Measurements from ENCODE around the gene TLDC2.

The TLDC2 gene

DNA sequence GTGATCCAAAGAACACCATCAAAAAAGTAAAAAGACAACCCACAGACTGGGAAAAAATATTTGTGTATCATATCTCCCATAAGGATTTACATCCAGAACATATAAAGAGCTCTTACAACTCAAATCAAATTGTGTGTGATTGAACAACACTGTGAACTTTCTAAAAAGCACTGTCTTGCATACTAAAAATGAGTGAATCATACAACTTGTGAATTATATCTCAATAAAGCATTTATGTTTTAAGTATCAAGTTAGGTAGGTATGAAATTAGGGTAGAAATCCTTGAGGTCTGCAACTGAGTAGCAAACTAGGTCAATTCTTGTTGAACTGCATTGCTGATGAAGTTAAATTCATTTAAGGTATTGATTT, 61.4 kb downstream of the TLDC2 start:
- ChIA-PET CTCF (no interaction called here), POLR2A (no interaction called here)
- DNase-seq (ENCODE audit: extremely low spot score): no peak
- no peak for TF ChIP-seq SUZ12 (IDR thresholded peaks at IDR 0.05)
- no peak for TF ChIP-seq TARDBP (IDR thresholded peaks at IDR 0.05)
- TF ChIP-seq ARNT (IDR thresholded peaks at IDR 0.05): no peak
- TF ChIP-seq FOXM1 (IDR thresholded peaks at IDR 0.05; ENCODE audit: borderline replicate concordance): no peak
- TF ChIP-seq CTBP1 (IDR thresholded peaks at IDR 0.05; ENCODE audit: borderline replicate concordance): no peak
- no peak for TF ChIP-seq BHLHE40 (IDR thresholded peaks at IDR 0.05; ENCODE audit: borderline replicate concordance)
- no peak for TF ChIP-seq ZNF384 (IDR thresholded peaks at IDR 0.05)
- TF ChIP-seq FOXK2 (IDR thresholded peaks at IDR 0.05): no peak
- no peak for TF ChIP-seq HDGF (IDR thresholded peaks at IDR 0.05; ENCODE audit: borderline replicate concordance)
- TF ChIP-seq, protein P1, sequence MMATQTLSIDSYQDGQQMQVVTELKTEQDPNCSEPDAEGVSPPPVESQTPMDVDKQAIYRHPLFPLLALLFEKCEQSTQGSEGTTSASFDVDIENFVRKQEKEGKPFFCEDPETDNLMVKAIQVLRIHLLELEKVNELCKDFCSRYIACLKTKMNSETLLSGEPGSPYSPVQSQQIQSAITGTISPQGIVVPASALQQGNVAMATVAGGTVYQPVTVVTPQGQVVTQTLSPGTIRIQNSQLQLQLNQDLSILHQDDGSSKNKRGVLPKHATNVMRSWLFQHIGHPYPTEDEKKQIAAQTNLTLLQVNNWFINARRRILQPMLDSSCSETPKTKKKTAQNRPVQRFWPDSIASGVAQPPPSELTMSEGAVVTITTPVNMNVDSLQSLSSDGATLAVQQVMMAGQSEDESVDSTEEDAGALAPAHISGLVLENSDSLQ (IDR thresholded peaks at IDR 0.05): no peak
- TF ChIP-seq SP1 (IDR thresholded peaks at IDR 0.05): no peak
- TF ChIP-seq ELF4 (IDR thresholded peaks at IDR 0.05): no peak
- no peak for TF ChIP-seq L3MBTL2 (conservative IDR thresholded peaks at IDR 0.05)
- TF ChIP-seq FOXA1 (IDR thresholded peaks at IDR 0.05): no peak

DNA sequence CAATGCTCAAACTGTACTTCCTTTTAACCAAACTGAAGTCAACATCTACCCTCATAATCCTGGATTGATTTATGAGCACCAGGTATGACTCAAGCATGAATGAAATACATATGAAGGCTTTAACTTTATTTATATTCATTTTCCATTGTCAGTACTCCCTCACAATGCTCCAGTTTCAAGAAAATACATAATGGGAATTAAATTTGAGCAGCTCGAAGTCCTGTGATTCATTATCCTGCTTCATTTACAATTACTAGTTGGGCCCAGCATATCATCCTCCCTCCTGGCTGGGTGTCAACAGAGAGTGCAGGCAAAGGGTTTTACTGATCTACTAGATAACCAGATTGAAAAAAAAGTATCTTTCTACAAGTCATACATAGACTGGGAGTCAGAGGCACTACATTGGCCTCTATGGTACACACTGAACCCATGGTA, 65.5 kb downstream of the TLDC2 start:
- TF ChIP-seq L3MBTL2 (conservative IDR thresholded peaks at IDR 0.05): no peak
- TF ChIP-seq, protein P1 (IDR thresholded peaks at IDR 0.05): peak; percentile 30; the same call in 1 of the 2 replicates
- no peak for TF ChIP-seq CTBP1 (IDR thresholded peaks at IDR 0.05; ENCODE audit: borderline replicate concordance)
- TF ChIP-seq FOXM1 (IDR thresholded peaks at IDR 0.05; ENCODE audit: borderline replicate concordance): no peak
- POLR2A ChIA-PET: no interaction called here
- CTCF ChIA-PET: no interaction called here
- no peak for DNase-seq (ENCODE audit: extremely low spot score)
